Transverse colon (tissue), 4 donors: Measurements from ENCODE around the gene LMTK2. TPM values are rescaled to one million over a fixed set of nuclear protein-coding genes. Genes with fewer than 3 reads are reported as not detected.

Source experiments
- DNase-seq: peaks from one replicate; pipeline ENCODE4 v3.0.0-alpha.2; 2019
- H3K27ac ChIP-seq, 4 donors: fragments of 200-600 bp; sonication (generic); 2 replicates each; pipeline ENCODE4 v1.5.1; 2016 to 2018; ENCODE audit warnings: inconsistent platforms in 4 of 4
- H3K27me3 ChIP-seq: fragments of 200-600 bp; sonication (generic); 2 replicates; pipeline ENCODE4 v1.5.1; 2017; ENCODE audit warnings: inconsistent platforms
- H3K36me3 ChIP-seq, 4 donors: fragments of 200-600 bp; sonication (generic); 2 replicates each; pipeline ENCODE4 v1.5.1; 2017 to 2019; ENCODE audit warnings: inconsistent platforms in 4 of 4
- H3K4me1 ChIP-seq, 4 donors: fragments of 200-600 bp; sonication (generic); 2 replicates each; pipeline ENCODE4 v1.5.1; 2017 to 2020; ENCODE audit warnings: inconsistent platforms in 4 of 4
- H3K4me3 ChIP-seq, 4 donors: fragments of 200-600 bp; sonication (generic); 1 replicate in 1 of 4; 2 replicates in 3 of 4; pipeline versions ENCODE4 v1.5.1 to v1.6.1; 2017 to 2019; ENCODE audit warnings: inconsistent platforms in 4 of 4
- H3K9me3 ChIP-seq, 2 donors: fragments of 200-600 bp; sonication (generic); 2 replicates each; pipeline ENCODE4 v1.5.1; 2017 to 2019; ENCODE audit warnings: inconsistent platforms in 2 of 2
- EP300 ChIP-seq: sonication (generic); formaldehyde crosslinking; IDR thresholded peaks from one replicate; pipeline ENCODE4 v1.6.1; 2017; ENCODE audit warnings: antibody characterized with exemption, low read depth
- POLR2A ChIP-seq: fragments of 450-650 bp; IDR thresholded peaks from one replicate; pipeline ENCODE4 v1.6.1; 2016; ENCODE audit warnings: antibody characterized with exemption, mild to moderate bottlenecking, moderate library complexity
- POLR2AphosphoS5 ChIP-seq, 3 donors: sonication (generic); formaldehyde crosslinking; IDR thresholded peaks; one replicate each; pipeline ENCODE4 v1.6.1; 2016; ENCODE audit warnings: antibody characterized with exemption in 3 of 3
- WGBS, 2 donors: methylation state at CpG; one replicate each; pipeline ENCODE4 v1.1.5; 2018; ENCODE audit warnings: low coverage in 1 of 2; 5-methylcytosine and 5-hydroxymethylcytosine counted together
- in situ Hi-C, 4 donors: fragments of 200-750 bp; cut with MboI; loops; one replicate each; pipeline versions ENCODE4 v1.15.0 to v1.15.1; 2017; ENCODE audit warnings: low sequenced_read_pairs in 3 of 4, low pct_ligation_motif_present in 1 of 4, low pct_unique_long_range_greater_than_20kb in 1 of 4
- intact Hi-C: fragments of 100-400 bp; cut with DNase I; formaldehyde crosslinking; loops from one replicate; pipeline ENCODE4 v1.15.1; 2023; ENCODE audit warnings: low total_unique reads
- total RNA-seq, 4 donors: library from RNA; depleted of rRNA; stranded (reverse); fragments of >200 nt; gene quantifications; one replicate each; pipeline ENCODE4 v1.1.0, GENCODE V29; 2016
- TF ChIP-seq, protein P1 (sequence below), 5 experiments: fragments of 200-600 bp in 3 of 5; fragments of 450-650 bp in 2 of 5; sonication (generic) in 3 of 5; IDR thresholded peaks; 1 replicate in 2 of 5; 2 replicates in 3 of 5; pipeline ENCODE4 v1.5.1; 2016 to 2017; ENCODE audit warnings: antibody characterized with exemption in 5 of 5, inconsistent platforms in 3 of 5, mild to moderate bottlenecking in 2 of 5, moderate library complexity in 1 of 5

The LMTK2 gene
- total RNA-seq, 4 donors from 2014 or later = 51.6 to 106 (median 62.2) TPM

DNA sequence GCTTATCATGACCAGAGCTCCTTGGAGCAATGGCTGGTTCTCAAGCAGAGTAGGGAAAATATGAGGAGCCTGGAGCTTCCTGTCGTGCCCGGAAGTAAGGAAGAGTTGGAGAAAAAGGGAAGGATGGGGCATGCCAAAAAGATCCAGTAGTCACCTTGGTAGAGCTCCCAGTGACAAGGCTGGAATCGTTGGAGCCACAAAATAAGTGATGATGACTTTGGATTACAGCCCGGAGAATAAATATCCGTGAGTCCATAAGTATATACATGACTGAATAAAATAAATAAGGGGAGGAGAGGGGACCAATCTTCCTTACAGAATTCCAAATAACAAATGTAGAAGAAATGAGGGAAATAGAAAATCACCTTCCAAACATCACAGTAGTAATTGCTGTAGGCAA lies 29.3 kb downstream of the LMTK2 start:
- intact Hi-C loops = no loop called here
- in situ Hi-C loops = no loop called here
- no peaks in the 10 kb centered on the region for H3K27me3 ChIP-seq
- DNase-seq = no peak
- H3K4me3 ChIP-seq = no peak overlapping the region
- no peaks in the 10 kb centered on the region for H3K9me3 ChIP-seq
- peaks cover 28 to 52% (median 39%) of the 10 kb centered on the region in 4 donors for H3K4me1 ChIP-seq
- H3K27ac ChIP-seq = no peak overlapping the region
- no peak for TF ChIP-seq POLR2AphosphoS5 (IDR thresholded peaks at IDR 0.05)
- no peak for TF ChIP-seq EP300
- no peak for TF ChIP-seq POLR2A
- TF ChIP-seq, protein P1, sequence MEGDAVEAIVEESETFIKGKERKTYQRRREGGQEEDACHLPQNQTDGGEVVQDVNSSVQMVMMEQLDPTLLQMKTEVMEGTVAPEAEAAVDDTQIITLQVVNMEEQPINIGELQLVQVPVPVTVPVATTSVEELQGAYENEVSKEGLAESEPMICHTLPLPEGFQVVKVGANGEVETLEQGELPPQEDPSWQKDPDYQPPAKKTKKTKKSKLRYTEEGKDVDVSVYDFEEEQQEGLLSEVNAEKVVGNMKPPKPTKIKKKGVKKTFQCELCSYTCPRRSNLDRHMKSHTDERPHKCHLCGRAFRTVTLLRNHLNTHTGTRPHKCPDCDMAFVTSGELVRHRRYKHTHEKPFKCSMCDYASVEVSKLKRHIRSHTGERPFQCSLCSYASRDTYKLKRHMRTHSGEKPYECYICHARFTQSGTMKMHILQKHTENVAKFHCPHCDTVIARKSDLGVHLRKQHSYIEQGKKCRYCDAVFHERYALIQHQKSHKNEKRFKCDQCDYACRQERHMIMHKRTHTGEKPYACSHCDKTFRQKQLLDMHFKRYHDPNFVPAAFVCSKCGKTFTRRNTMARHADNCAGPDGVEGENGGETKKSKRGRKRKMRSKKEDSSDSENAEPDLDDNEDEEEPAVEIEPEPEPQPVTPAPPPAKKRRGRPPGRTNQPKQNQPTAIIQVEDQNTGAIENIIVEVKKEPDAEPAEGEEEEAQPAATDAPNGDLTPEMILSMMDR (IDR thresholded peaks at IDR 0.05) = no peak
- H3K36me3 ChIP-seq = peaks cover 0 to under 1% (median 0%) of the 10 kb centered on the region in 4 donors
- WGBS, 2 donors = 50 to 53% methylated on average over 5 of the region's 5 CpGs

DNA sequence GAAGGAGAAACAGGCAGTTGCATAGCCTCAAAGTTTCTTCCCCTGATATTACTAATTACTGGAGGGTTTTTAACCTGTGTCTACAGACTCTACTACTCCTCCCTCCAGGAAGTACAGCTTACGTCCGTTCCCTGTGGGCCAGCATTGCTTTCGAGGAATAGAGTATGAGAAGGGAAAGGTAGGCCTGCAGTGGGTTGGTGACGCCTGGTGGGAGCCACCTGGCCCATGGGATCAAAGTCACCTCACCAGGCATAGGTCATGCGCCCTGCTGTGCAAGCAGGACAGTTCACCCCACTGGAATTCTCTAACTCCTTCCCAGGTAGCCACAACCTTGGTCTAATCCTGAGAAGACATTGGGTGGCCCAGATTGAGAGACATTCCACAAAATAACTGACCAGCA lies 29.8 kb downstream of the LMTK2 start:
- H3K9me3 ChIP-seq = no peaks in the 10 kb centered on the region
- H3K4me3 ChIP-seq = no peak overlapping the region
- intact Hi-C loops = no loop called here
- H3K4me1 ChIP-seq = peaks cover 25 to 47% (median 34%) of the 10 kb centered on the region in 4 donors
- H3K27me3 ChIP-seq = no peaks in the 10 kb centered on the region
- H3K36me3 ChIP-seq = peaks cover 0 to 3% (median 0%) of the 10 kb centered on the region in 4 donors
- 70 to 91% methylated on average over 2 to 5 of the region's 5 CpGs for WGBS, 2 donors
- no peak for DNase-seq
- no peak overlapping the region for H3K27ac ChIP-seq
- TF ChIP-seq POLR2A (no peak), EP300 (no peak), POLR2AphosphoS5 (IDR thresholded peaks at IDR 0.05) (no peak)
- TF ChIP-seq, protein P1 (IDR thresholded peaks at IDR 0.05) = no peak
- in situ Hi-C loops = no loop called here

DNA sequence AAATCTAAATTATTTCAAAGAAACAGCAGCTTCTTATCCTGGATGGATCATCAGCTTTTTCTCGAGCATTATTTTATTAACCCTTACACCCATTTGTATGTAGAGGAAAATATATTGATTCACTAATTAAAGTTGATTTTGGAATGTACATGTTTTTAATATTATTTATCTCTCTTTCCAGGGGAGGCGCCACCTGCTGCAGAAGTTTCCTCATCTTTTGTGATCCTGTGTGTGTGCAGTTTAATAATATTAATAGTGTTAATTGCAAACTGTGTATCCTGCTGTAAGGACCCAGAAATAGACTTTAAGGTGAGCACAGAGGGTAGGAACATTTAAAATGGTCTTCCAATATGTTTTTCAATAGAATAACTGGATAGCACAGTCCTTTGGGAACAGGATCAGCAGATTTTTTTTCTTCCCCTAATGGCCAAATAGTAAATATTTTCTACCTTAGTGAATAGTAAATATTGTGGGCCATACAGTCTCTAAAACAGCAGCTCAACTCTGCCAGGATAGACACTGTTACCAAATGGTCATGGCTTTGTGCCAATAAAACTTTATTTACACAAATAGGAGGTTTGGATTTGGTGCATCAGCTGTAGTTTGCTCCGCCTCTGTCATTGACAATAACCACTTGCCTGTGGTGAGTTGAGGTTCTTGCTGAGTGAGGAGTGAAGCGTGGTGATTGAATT lies 30.6 kb downstream of the LMTK2 start:
- H3K36me3 ChIP-seq = peaks cover 0 to 9% (median 3%) of the 10 kb centered on the region in 4 donors

DNA sequence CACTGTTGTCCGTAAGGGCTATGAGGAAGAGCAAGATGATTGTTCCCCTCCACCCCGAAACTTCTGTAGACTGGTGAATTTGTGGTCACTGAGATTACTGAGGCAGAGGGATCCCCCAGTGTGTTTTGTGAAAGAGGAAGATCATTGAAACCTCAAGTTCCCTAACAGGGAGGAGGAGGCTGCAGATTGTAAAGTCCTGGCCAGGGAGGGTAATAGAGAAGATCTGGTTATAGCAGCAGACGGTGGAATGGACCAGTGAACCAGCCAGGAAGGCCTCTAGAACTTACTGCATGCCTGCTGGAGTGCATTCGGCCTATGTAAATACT lies 31.1 kb downstream of the LMTK2 start:
- no peak for DNase-seq
- intact Hi-C loops = no loop called here

More for the DNA sequence above, 30.6 kb downstream of the LMTK2 start:
- Histone ChIP-seq H3K4me1 (peaks cover 19 to 39% (median 26%) of the 10 kb centered on the region in 4 donors), H3K27ac (no peak overlapping the region), H3K4me3 (no peak overlapping the region), H3K9me3 (no peaks in the 10 kb centered on the region), H3K27me3 (no peaks in the 10 kb centered on the region)
- 85 to 92% methylated on average over 2 to 4 of the region's 4 CpGs for WGBS, 2 donors
- intact Hi-C loops = no loop called here
- DNase-seq = no peak
- in situ Hi-C loops = no loop called here
- TF ChIP-seq POLR2A (no peak), POLR2AphosphoS5 (IDR thresholded peaks at IDR 0.05) (no peak), EP300 (no peak)
- TF ChIP-seq, protein P1 (IDR thresholded peaks at IDR 0.05) = no peak

More for the DNA sequence above, 31.1 kb downstream of the LMTK2 start:
- no peaks in the 10 kb centered on the region for H3K9me3 ChIP-seq
- H3K4me1 ChIP-seq = peaks cover 14 to 34% (median 21%) of the 10 kb centered on the region in 4 donors
- in situ Hi-C loops = no loop called here
- TF ChIP-seq POLR2A (no peak), EP300 (no peak), POLR2AphosphoS5 (IDR thresholded peaks at IDR 0.05) (no peak)
- TF ChIP-seq, protein P1 (IDR thresholded peaks at IDR 0.05) = no peak
- H3K27ac ChIP-seq = no peak overlapping the region
- no peaks in the 10 kb centered on the region for H3K27me3 ChIP-seq
- peaks cover 0 to 13% (median 5%) of the 10 kb centered on the region in 4 donors for H3K36me3 ChIP-seq
- WGBS, 2 donors = 80 to 88% methylated on average over 1 to 4 of the region's 4 CpGs
- no peak overlapping the region for H3K4me3 ChIP-seq
